Middle frontal gyrus (tissue), 1 donor: ENCODE measurements around the gene COPB2.

ENCODE experiments used
- DNase-seq: peaks from one replicate; pipeline ENCODE4 v3.0.0-alpha.2; 2015; ENCODE audit warnings: low spot score; ENCODE audit errors: extremely low spot score

The COPB2 gene

GRCh38 chr3:139309061-139309591 lies 80.3 kb downstream of the COPB2 start:
- DNase-seq, result no peak

DNA sequence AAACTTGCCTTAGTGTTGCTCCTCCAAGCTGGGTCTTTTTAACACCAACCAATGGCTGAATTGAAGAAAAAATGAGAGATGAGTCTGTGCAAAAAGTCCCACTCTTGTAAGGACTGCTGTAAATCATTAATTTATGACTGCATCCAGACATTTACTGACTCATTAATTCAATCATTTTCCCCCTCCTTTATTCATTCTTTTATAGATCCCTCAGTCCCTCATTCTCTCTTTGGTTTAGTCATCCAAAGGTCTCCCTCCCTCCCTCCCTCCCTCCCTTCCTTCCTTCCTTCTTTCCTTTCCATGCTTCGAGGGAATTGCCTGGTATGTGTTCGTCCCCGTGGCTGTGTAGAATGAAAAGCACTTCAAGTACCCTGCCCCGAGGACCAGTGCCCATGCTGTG lies 80.9 kb downstream of the COPB2 start:
- no peak for DNase-seq

- DNase-seq, result no peak
Measured at GRCh38 chr3:139307601-139308555, 81.6 kb downstream of the COPB2 start.
